ENCODE measurements around the gene LAMA1. TPM values are rescaled to one million over a fixed set of nuclear protein-coding genes. Genes with fewer than 3 reads are reported as not detected.

The LAMA1 gene
- total and polyA plus RNA-seq, 7 experiments from 2014 or later = not detected

DNA sequence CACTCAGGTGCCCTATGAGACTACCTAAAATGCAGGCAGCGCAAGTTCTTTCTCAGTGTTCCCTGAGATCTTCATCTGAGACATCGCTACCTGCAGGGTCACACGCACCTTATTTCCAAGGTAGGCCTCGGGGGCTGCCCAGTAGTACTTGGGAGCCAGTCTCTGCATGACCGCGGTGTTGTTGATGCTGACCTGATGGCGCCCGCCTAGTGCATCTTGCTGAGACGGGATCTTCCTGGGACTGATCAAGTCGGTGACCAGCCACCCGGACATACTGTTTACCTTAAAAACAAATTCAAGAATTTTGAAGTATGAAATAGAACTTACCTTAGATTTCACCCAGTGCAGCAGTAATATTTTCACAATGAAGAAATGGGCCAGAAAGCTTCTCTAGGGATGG, 80.1 kb downstream of the LAMA1 start:
- H3K27me3 Mint-ChIP-seq = peaks cover 0 to 5% (median 0%) of the 10 kb centered on the region in 5 donors

DNA sequence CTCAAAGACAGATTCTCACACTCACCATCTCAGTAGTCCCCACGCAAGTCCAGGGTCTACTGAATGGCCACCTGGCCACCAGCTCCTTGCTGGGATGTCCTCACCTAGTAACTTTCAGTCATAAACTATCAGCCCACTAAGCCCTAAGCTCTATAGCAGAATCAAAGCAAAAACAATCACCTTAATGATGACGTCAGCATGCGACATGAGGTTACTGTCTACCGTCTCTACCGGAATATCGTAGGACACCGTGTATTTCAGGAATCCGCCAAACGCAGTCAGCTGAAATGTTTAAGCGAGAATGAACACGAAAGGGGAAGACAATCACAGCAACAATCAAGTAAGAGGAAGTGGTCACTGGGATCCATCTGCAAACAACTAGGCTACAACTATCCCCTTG, 81.8 kb downstream of the LAMA1 start:
- intact Hi-C loops (cut with micrococcal nuclease) = no loop called here
- no peak overlapping the region for H3K27ac ChIP-seq (ENCODE audit: low read depth, low read length)
- H3K9me3 Mint-ChIP-seq = peaks cover 0 to 4% (median 0%) of the 10 kb centered on the region in 11 donors
- H3K27ac Mint-ChIP-seq = no peak overlapping the region
- no peaks in the 10 kb centered on the region for H3K9me3 ChIP-seq (ENCODE audit: control insufficient read depth in 2 of 3, low read length in 3 of 3)
- H3K4me1 ChIP-seq (ENCODE audit: control insufficient read depth in 2 of 2, insufficient read depth in 2 of 2, low read length in 2 of 2) = no peaks in the 10 kb centered on the region
- H3K36me3 ChIP-seq (ENCODE audit: control insufficient read depth in 2 of 3, insufficient read depth in 3 of 3, low read length in 3 of 3) = no peaks in the 10 kb centered on the region
- no peaks in the 10 kb centered on the region for H3K36me3 Mint-ChIP-seq
- no peaks in the 10 kb centered on the region for H3K27me3 ChIP-seq (ENCODE audit: control insufficient read depth in 2 of 2, insufficient read depth in 2 of 2, low read length in 2 of 2)
- H3K27me3 Mint-ChIP-seq = peaks cover 0 to 5% (median 0%) of the 10 kb centered on the region in 5 donors
- H3K4me3 Mint-ChIP-seq = no peak overlapping the region
- H3K4me3 ChIP-seq (ENCODE audit: low read length) = no peak overlapping the region
- CTCF ChIA-PET = no interaction called here
- DNase-seq = no peak
- no peak for ATAC-seq
- POLR2A ChIA-PET = no interaction called here
- no peaks in the 10 kb centered on the region for H3K4me1 Mint-ChIP-seq

More for the DNA sequence above, 80.1 kb downstream of the LAMA1 start:
- peaks cover 0 to 6% (median 2%) of the 10 kb centered on the region in 11 donors for H3K9me3 Mint-ChIP-seq
- H3K36me3 Mint-ChIP-seq = no peaks in the 10 kb centered on the region
- H3K9me3 ChIP-seq (ENCODE audit: control insufficient read depth in 2 of 3, low read length in 3 of 3) = no peaks in the 10 kb centered on the region
- H3K4me1 ChIP-seq (ENCODE audit: control insufficient read depth in 2 of 2, insufficient read depth in 2 of 2, low read length in 2 of 2) = no peaks in the 10 kb centered on the region
- no peak overlapping the region for H3K4me3 Mint-ChIP-seq
- H3K27me3 ChIP-seq (ENCODE audit: control insufficient read depth in 2 of 2, insufficient read depth in 2 of 2, low read length in 2 of 2) = no peaks in the 10 kb centered on the region
- no peak overlapping the region for H3K4me3 ChIP-seq (ENCODE audit: low read length)
- intact Hi-C loops (cut with micrococcal nuclease) = no loop called here
- DNase-seq = no peak
- CTCF ChIA-PET = no interaction called here
- H3K36me3 ChIP-seq (ENCODE audit: control insufficient read depth in 2 of 3, insufficient read depth in 3 of 3, low read length in 3 of 3) = no peaks in the 10 kb centered on the region
- H3K4me1 Mint-ChIP-seq = no peaks in the 10 kb centered on the region
- H3K27ac Mint-ChIP-seq = no peak overlapping the region
- no peak overlapping the region for H3K27ac ChIP-seq (ENCODE audit: low read depth, low read length)
- ATAC-seq = no peak
- POLR2A ChIA-PET = no interaction called here

DNA sequence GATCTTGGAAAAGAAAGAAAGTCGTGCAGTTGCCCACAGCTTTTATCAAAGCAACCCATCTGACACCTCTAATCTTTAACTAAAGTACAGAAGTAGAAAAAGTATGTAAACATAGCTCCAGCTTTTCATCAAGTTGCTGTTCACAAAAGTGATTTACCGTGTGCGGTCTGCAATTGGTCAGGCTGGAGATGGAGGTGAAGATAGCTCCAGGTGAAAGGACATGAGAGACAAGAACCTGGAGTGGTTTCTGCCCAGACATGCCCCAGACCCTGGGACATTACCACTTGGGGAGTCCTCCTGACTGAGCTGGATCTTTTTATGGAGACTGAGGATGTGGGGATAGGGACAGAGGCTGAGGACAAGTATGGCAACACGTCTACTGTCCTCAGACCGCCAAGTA, 82.7 kb downstream of the LAMA1 start:
- POLR2A ChIA-PET = no interaction called here

DNA sequence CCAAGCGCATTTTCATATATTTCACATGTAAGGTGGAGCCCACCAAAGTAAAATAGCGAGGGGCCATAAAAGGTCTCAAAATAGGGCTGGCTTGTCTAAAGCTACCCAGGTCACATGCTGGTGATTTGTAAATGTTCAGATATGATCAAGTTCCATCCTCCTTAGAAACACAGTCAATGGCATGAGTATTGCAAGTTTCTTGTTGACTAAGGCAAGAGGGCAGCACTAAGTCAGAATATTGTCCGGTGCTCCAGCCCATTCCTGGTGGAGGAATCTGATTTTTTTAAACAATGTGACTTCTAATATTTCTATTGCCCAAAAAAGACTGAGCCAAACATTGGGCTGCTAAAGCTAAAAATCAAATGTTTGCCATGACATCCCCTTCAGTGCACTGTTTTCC, 85.1 kb downstream of the LAMA1 start:
- CTCF ChIA-PET = no interaction called here
- DNase-seq = no peak
- no peak for ATAC-seq
- H3K36me3 ChIP-seq (ENCODE audit: control insufficient read depth in 2 of 3, insufficient read depth in 3 of 3, low read length in 3 of 3) = no peaks in the 10 kb centered on the region
- no peaks in the 10 kb centered on the region for H3K27me3 ChIP-seq (ENCODE audit: control insufficient read depth in 2 of 2, insufficient read depth in 2 of 2, low read length in 2 of 2)
- no peak overlapping the region for H3K4me3 ChIP-seq (ENCODE audit: low read length)
- no peak overlapping the region for H3K27ac ChIP-seq (ENCODE audit: low read depth, low read length)
- Mint-ChIP-seq H3K9me3 (peaks cover 0 to 4% (median 0%) of the 10 kb centered on the region in 11 donors), H3K4me3 (no peak overlapping the region), H3K27ac (no peak overlapping the region), H3K4me1 (no peaks in the 10 kb centered on the region), H3K27me3 (peaks cover 0 to 5% (median 0%) of the 10 kb centered on the region in 5 donors), H3K36me3 (no peaks in the 10 kb centered on the region)
- H3K4me1 ChIP-seq (ENCODE audit: control insufficient read depth in 2 of 2, insufficient read depth in 2 of 2, low read length in 2 of 2) = no peaks in the 10 kb centered on the region
- intact Hi-C loops (cut with micrococcal nuclease) = no loop called here
- POLR2A ChIA-PET = no interaction called here
- H3K9me3 ChIP-seq (ENCODE audit: control insufficient read depth in 2 of 3, low read length in 3 of 3) = no peaks in the 10 kb centered on the region

More for the DNA sequence above, 82.7 kb downstream of the LAMA1 start:
- Histone ChIP-seq H3K4me1 (ENCODE audit: control insufficient read depth in 2 of 2, insufficient read depth in 2 of 2, low read length in 2 of 2) (no peaks in the 10 kb centered on the region), H3K27me3 (ENCODE audit: control insufficient read depth in 2 of 2, insufficient read depth in 2 of 2, low read length in 2 of 2) (no peaks in the 10 kb centered on the region), H3K27ac (ENCODE audit: low read depth, low read length) (no peak overlapping the region), H3K9me3 (ENCODE audit: control insufficient read depth in 2 of 3, low read length in 3 of 3) (no peaks in the 10 kb centered on the region), H3K36me3 (ENCODE audit: control insufficient read depth in 2 of 3, insufficient read depth in 3 of 3, low read length in 3 of 3) (no peaks in the 10 kb centered on the region), H3K4me3 (ENCODE audit: low read length) (no peak overlapping the region)
- Mint-ChIP-seq H3K36me3 (no peaks in the 10 kb centered on the region), H3K4me1 (no peaks in the 10 kb centered on the region), H3K27ac (no peak overlapping the region), H3K9me3 (peaks cover 0 to 4% (median 0%) of the 10 kb centered on the region in 11 donors), H3K27me3 (peaks cover 0 to 5% (median 0%) of the 10 kb centered on the region in 5 donors), H3K4me3 (no peak overlapping the region)
- ATAC-seq = no peak
- CTCF ChIA-PET = no interaction called here
- intact Hi-C loops (cut with micrococcal nuclease) = no loop called here
- no peak for DNase-seq

DNA sequence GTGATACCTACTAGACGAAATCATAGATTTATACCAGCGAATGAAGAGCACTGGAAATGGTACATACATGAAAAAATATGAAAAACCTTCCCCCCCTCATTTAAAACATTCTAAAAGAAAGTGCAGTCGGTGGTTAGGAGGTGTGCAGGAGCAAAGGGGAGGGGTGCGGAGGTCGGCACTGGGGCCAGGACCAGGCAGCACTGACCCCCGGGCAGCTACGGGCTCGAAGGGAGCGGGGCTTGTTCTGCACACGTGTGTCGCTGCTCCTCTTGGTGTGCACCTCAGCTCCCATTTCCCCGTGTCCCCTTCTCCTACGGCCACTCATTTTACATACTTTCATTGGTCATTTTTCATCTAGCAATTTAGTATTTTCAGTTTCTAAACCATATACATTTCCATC, 89.0 kb downstream of the LAMA1 start:
- intact Hi-C loops (cut with micrococcal nuclease) = no loop called here
- H3K27ac Mint-ChIP-seq = no peak overlapping the region
- Histone ChIP-seq H3K4me3 (ENCODE audit: low read length) (no peak overlapping the region), H3K27ac (ENCODE audit: low read depth, low read length) (no peak overlapping the region), H3K4me1 (ENCODE audit: control insufficient read depth in 2 of 2, insufficient read depth in 2 of 2, low read length in 2 of 2) (no peaks in the 10 kb centered on the region), H3K9me3 (ENCODE audit: control insufficient read depth in 2 of 3, low read length in 3 of 3) (no peaks in the 10 kb centered on the region), H3K36me3 (ENCODE audit: control insufficient read depth in 2 of 3, insufficient read depth in 3 of 3, low read length in 3 of 3) (no peaks in the 10 kb centered on the region), H3K27me3 (ENCODE audit: control insufficient read depth in 2 of 2, insufficient read depth in 2 of 2, low read length in 2 of 2) (no peaks in the 10 kb centered on the region)
- H3K27me3 Mint-ChIP-seq = peaks cover 0 to 5% (median 0%) of the 10 kb centered on the region in 5 donors
- H3K9me3 Mint-ChIP-seq = no peaks in the 10 kb centered on the region
- no peak overlapping the region for H3K4me3 Mint-ChIP-seq
- H3K4me1 Mint-ChIP-seq = no peaks in the 10 kb centered on the region
- H3K36me3 Mint-ChIP-seq = no peaks in the 10 kb centered on the region
- CTCF ChIA-PET = no interaction called here
- no peak for ATAC-seq
- no peak for DNase-seq
- POLR2A ChIA-PET = no interaction called here

DNA sequence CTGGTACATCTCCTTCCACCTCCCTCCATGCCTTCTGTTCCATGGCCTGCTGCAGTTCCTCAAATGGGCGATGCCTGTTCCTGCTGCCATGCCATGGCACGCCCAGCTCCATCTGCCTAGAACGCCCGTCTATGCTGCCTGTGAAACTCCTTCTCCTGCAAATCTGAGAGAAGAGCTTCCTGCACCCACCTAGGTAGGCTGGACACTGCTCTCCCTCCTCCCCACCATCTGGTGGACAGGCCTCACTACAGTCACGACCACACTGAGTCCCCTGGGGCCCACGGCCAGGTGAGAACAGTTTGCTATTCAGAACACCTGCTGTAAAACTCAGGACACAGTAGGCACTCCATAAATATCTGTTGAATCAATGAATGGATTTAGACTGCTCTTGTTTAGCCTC, 92.4 kb downstream of the LAMA1 start:
- ChIA-PET CTCF (no interaction called here), POLR2A (no interaction called here)
- Histone ChIP-seq H3K36me3 (ENCODE audit: control insufficient read depth in 2 of 3, insufficient read depth in 3 of 3, low read length in 3 of 3) (no peaks in the 10 kb centered on the region), H3K27ac (ENCODE audit: low read depth, low read length) (no peak overlapping the region), H3K4me3 (ENCODE audit: low read length) (no peak overlapping the region), H3K27me3 (ENCODE audit: control insufficient read depth in 2 of 2, insufficient read depth in 2 of 2, low read length in 2 of 2) (no peaks in the 10 kb centered on the region), H3K9me3 (ENCODE audit: control insufficient read depth in 2 of 3, low read length in 3 of 3) (no peaks in the 10 kb centered on the region), H3K4me1 (ENCODE audit: control insufficient read depth in 2 of 2, insufficient read depth in 2 of 2, low read length in 2 of 2) (no peaks in the 10 kb centered on the region)
- H3K4me3 Mint-ChIP-seq = no peak overlapping the region
- H3K4me1 Mint-ChIP-seq = no peaks in the 10 kb centered on the region
- DNase-seq (no peak), ATAC-seq (no peak)
- intact Hi-C loops (cut with micrococcal nuclease) = no loop called here
- peaks cover 0 to 3% (median 0%) of the 10 kb centered on the region in 11 donors for H3K9me3 Mint-ChIP-seq
- no peaks in the 10 kb centered on the region for H3K36me3 Mint-ChIP-seq
- H3K27me3 Mint-ChIP-seq = peaks cover 0 to 5% (median 0%) of the 10 kb centered on the region in 5 donors
- H3K27ac Mint-ChIP-seq = no peak overlapping the region

DNA sequence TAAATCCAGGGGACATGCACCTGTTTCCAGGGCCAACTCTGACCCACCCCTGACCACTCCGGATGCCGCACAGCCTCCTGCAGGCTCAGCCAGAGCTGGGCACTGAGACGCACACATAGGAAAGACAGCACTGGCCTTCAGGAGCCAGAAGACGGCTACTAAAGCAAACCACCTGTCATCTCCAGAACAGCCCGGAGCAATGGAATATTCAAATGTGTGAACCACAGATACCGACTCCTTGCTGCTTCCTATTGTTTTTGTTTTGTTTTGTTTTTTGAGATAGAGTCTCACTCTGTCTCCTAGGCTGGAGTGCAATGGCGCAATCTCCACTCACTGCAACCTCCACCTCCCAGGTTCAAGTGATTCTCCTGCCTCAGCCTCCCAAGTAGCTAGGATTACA, 94.0 kb downstream of the LAMA1 start:
- no peak overlapping the region for H3K4me3 ChIP-seq (ENCODE audit: low read length)
- CTCF ChIA-PET = no interaction called here
- H3K36me3 Mint-ChIP-seq = no peaks in the 10 kb centered on the region

More for the DNA sequence above, 94.0 kb downstream of the LAMA1 start:
- Histone ChIP-seq H3K9me3 (ENCODE audit: control insufficient read depth in 2 of 3, low read length in 3 of 3) (no peaks in the 10 kb centered on the region), H3K36me3 (ENCODE audit: control insufficient read depth in 2 of 3, insufficient read depth in 3 of 3, low read length in 3 of 3) (no peaks in the 10 kb centered on the region), H3K27ac (ENCODE audit: low read depth, low read length) (no peak overlapping the region), H3K27me3 (ENCODE audit: control insufficient read depth in 2 of 2, insufficient read depth in 2 of 2, low read length in 2 of 2) (no peaks in the 10 kb centered on the region), H3K4me1 (ENCODE audit: control insufficient read depth in 2 of 2, insufficient read depth in 2 of 2, low read length in 2 of 2) (no peaks in the 10 kb centered on the region)
- intact Hi-C loops (cut with micrococcal nuclease) = no loop called here
- H3K27ac Mint-ChIP-seq = no peak overlapping the region
- ATAC-seq (no peak), DNase-seq (no peak)
- peaks cover 0 to 5% (median 0%) of the 10 kb centered on the region in 5 donors for H3K27me3 Mint-ChIP-seq
- H3K9me3 Mint-ChIP-seq = peaks cover 0 to 3% (median 0%) of the 10 kb centered on the region in 11 donors
- H3K4me3 Mint-ChIP-seq = no peak overlapping the region
- no peaks in the 10 kb centered on the region for H3K4me1 Mint-ChIP-seq
- POLR2A ChIA-PET = no interaction called here

All from naive thymus-derived CD4-positive, alpha-beta T cell (primary cell).